ENCODE results near the gene TSPAN11. TPM values are rescaled to one million over a fixed set of nuclear protein-coding genes. Genes with fewer than 3 reads are reported as not detected.

TSPAN11 gene
- total and polyA plus RNA-seq, 2 donors (not counting 3 experiments of a cell fraction or from before 2014, with no cell fraction given), result 2.1 to 3.9 TPM

- H3K4me1 ChIP-seq (ENCODE audit: control insufficient read depth, extremely low read depth, insufficient read depth, low read length), result no peaks in the 10 kb centered on the region
- CTCF ChIA-PET, result no interaction called here
- POLR2A ChIA-PET, result no interaction called here
- TF ChIP-seq EZH2 (IDR thresholded peaks at IDR 0.05; ENCODE audit: borderline replicate concordance, low read depth, low read length, severe bottlenecking) (no peak), GATA2 (IDR thresholded peaks at IDR 0.05; ENCODE audit: insufficient read depth, insufficient read length, low read depth, low read length) (no peak), MYC (IDR thresholded peaks at IDR 0.05; ENCODE audit: low read depth, low read length) (no peak), CTCF (IDR thresholded peaks at IDR 0.05; ENCODE audit: extremely low read depth in 1 of 2, insufficient read depth in 1 of 2, low read depth in 1 of 2, low read length in 2 of 2) (no peak), POLR2A (IDR thresholded peaks at IDR 0.05; ENCODE audit: low read depth, low read length) (no peak)
- H2AFZ ChIP-seq (ENCODE audit: low read depth, low read length), result no peak overlapping the region
- H3K27ac ChIP-seq (ENCODE audit: insufficient read depth, low read depth, low read length), result no peak overlapping the region
- DNase-seq (ENCODE audit: low read depth, low spot score) (no peak), FAIRE-seq (no peak)
- no peaks in the 10 kb centered on the region for H4K20me1 ChIP-seq (replicated peaks; ENCODE audit: control insufficient read depth, extremely low read depth, insufficient read depth, low read length)
- H3K9ac ChIP-seq (replicated peaks; ENCODE audit: extremely low read depth, insufficient read depth, low read length), result no peak overlapping the region
- H3K9me3 ChIP-seq (replicated peaks; ENCODE audit: control insufficient read depth, insufficient read depth, low read length), result no peaks in the 10 kb centered on the region
- BruUV-seq (replicated peaks), result no TSS peak
- dilution Hi-C loops (cut with MboI; ENCODE audit: extremely low pct_ligation_motif_present, low sequenced_read_pairs) (no loop called here), intact Hi-C loops (cut with micrococcal nuclease) (no loop called here)
- no peaks in the 10 kb centered on the region for H3K9me1 ChIP-seq (replicated peaks; ENCODE audit: control insufficient read depth, extremely low read depth, insufficient read depth, low read length)
- no peak overlapping the region for H3K4me2 ChIP-seq (ENCODE audit: insufficient read depth, low read length)
- no peaks in the 10 kb centered on the region for H3K27me3 ChIP-seq (ENCODE audit: control insufficient read depth in 2 of 2, insufficient read depth in 2 of 2, low read length in 2 of 2)
- H3K36me3 ChIP-seq (ENCODE audit: control insufficient read depth in 2 of 2, extremely low read depth in 1 of 2, insufficient read depth in 2 of 2, low read length in 2 of 2), result no peaks in the 10 kb centered on the region
- no peaks in the 10 kb centered on the region for H3K79me2 ChIP-seq (ENCODE audit: control insufficient read depth, insufficient read depth, low read length)
- no peak overlapping the region for H3K4me3 ChIP-seq (replicated peaks in 1 of 3; ENCODE audit: insufficient read depth in 1 of 3, low read depth in 1 of 3, low read length in 3 of 3)
Observed at GRCh38 chr12:30959778-30960177, 33.2 kb downstream of the TSPAN11 start.

- Histone ChIP-seq H3K79me2 (ENCODE audit: control insufficient read depth, insufficient read depth, low read length) (no peaks in the 10 kb centered on the region), H3K9me1 (replicated peaks; ENCODE audit: control insufficient read depth, extremely low read depth, insufficient read depth, low read length) (no peaks in the 10 kb centered on the region), H3K27me3 (ENCODE audit: control insufficient read depth in 2 of 2, insufficient read depth in 2 of 2, low read length in 2 of 2) (no peaks in the 10 kb centered on the region), H3K27ac (ENCODE audit: insufficient read depth, low read depth, low read length) (no peak overlapping the region), H3K4me3 (replicated peaks in 1 of 3; ENCODE audit: insufficient read depth in 1 of 3, low read depth in 1 of 3, low read length in 3 of 3) (no peak overlapping the region), H3K9ac (replicated peaks; ENCODE audit: extremely low read depth, insufficient read depth, low read length) (no peak overlapping the region), H3K36me3 (ENCODE audit: control insufficient read depth in 2 of 2, extremely low read depth in 1 of 2, insufficient read depth in 2 of 2, low read length in 2 of 2) (no peaks in the 10 kb centered on the region), H3K9me3 (replicated peaks; ENCODE audit: control insufficient read depth, insufficient read depth, low read length) (no peaks in the 10 kb centered on the region), H3K4me1 (ENCODE audit: control insufficient read depth, extremely low read depth, insufficient read depth, low read length) (no peaks in the 10 kb centered on the region), H4K20me1 (replicated peaks; ENCODE audit: control insufficient read depth, extremely low read depth, insufficient read depth, low read length) (no peaks in the 10 kb centered on the region), H3K4me2 (ENCODE audit: insufficient read depth, low read length) (no peak overlapping the region), H2AFZ (ENCODE audit: low read depth, low read length) (no peak overlapping the region)
- dilution Hi-C loops (cut with MboI; ENCODE audit: extremely low pct_ligation_motif_present, low sequenced_read_pairs), result no loop called here
- FAIRE-seq, result no peak
- intact Hi-C loops (cut with micrococcal nuclease), result no loop called here
- POLR2A ChIA-PET, result no interaction called here
- BruUV-seq (replicated peaks), result no TSS peak
- TF ChIP-seq POLR2A (IDR thresholded peaks at IDR 0.05; ENCODE audit: low read depth, low read length), result no peak
- no peak for TF ChIP-seq POLR2AphosphoS5 (IDR thresholded peaks at IDR 0.05; ENCODE audit: insufficient read depth, low read depth, low read length)
- TF ChIP-seq FOS (IDR thresholded peaks at IDR 0.05; ENCODE audit: borderline replicate concordance, insufficient read depth, low read length), result no peak
- TF ChIP-seq EZH2 (IDR thresholded peaks at IDR 0.05; ENCODE audit: borderline replicate concordance, low read depth, low read length, severe bottlenecking), result no peak
- no peak for TF ChIP-seq MAX (IDR thresholded peaks at IDR 0.05; ENCODE audit: insufficient read depth, insufficient read length)
- no peak for TF ChIP-seq GATA2 (IDR thresholded peaks at IDR 0.05; ENCODE audit: insufficient read depth, insufficient read length, low read depth, low read length)
- TF ChIP-seq MYC (IDR thresholded peaks at IDR 0.05; ENCODE audit: low read depth, low read length), result no peak
- DNase-seq (ENCODE audit: low read depth, low spot score), result no peak
- CTCF ChIA-PET, result interaction anchor here (0.7 to 1.5 kb wide), 3 partner anchors 10 to 895 kb away, joined by 4 read pairs; no protein-coding TSS in a partner anchor
Observed at GRCh38 chr12:30961030-30961429, 34.5 kb downstream of the TSPAN11 start.
